Measurements from ENCODE around the gene TOGARAM1.

Gene TOGARAM1

DNA sequence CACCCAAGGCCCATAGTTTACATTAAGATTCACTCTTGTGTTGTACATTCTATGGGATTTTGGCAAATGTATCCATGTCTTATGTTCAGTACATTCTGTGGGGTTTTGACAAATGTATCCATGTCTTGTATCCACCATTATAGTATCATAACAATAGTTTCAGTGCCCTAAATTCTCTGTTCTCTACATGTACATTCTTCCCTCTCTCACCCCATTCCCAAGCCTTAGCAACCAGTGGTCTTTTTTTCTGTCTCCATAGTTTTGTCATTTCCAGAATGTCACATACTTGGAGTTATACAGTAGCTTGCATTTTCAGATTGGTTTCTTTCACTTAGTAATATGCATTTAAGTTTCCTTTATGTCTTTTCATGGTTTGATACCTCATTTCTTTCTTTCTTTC, 6.7 kb downstream of the TOGARAM1 start:
- DNase-seq (ENCODE audit: low spot score): no peak
- in situ Hi-C loops (cut with MboI; ENCODE audit: low sequenced_read_pairs, unreplicated experiment): no loop called here
- TF ChIP-seq CTCF (IDR thresholded peaks at IDR 0.05; ENCODE audit: borderline replicate concordance, control extremely low read depth, extremely low read depth, insufficient read depth, missing control alignments): no peak

GRCh38 chr14:44970907-44971306, 8.9 kb downstream of the TOGARAM1 start:
- no peak for DNase-seq (ENCODE audit: low spot score)
- no peak for TF ChIP-seq CTCF (IDR thresholded peaks at IDR 0.05; ENCODE audit: borderline replicate concordance, control extremely low read depth, extremely low read depth, insufficient read depth, missing control alignments)
- in situ Hi-C loops (cut with MboI; ENCODE audit: low sequenced_read_pairs, unreplicated experiment): no loop called here

DNA sequence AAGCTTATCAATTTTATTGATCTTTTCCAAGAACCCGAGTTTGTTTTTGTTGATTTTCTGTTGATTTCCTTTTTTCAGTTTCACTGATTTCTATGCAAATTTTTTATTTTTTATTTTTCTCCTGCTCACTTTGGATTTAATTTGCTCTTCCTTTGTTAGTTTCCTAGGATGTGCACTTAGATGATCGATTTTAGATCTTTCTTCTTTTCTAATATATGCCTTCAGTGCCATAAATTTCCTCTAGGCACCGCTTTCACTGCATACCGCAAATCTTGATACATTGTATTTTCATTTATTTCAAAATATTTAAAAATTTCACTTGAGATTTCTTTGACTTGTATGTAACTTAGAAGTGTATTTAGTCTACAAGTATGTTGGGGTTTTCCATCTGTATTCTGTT, 9.5 kb downstream of the TOGARAM1 start:
- DNase-seq (ENCODE audit: low spot score): no peak
- in situ Hi-C loops (cut with MboI; ENCODE audit: low sequenced_read_pairs, unreplicated experiment): no loop called here
- no peak for TF ChIP-seq CTCF (IDR thresholded peaks at IDR 0.05; ENCODE audit: borderline replicate concordance, control extremely low read depth, extremely low read depth, insufficient read depth, missing control alignments)

DNA sequence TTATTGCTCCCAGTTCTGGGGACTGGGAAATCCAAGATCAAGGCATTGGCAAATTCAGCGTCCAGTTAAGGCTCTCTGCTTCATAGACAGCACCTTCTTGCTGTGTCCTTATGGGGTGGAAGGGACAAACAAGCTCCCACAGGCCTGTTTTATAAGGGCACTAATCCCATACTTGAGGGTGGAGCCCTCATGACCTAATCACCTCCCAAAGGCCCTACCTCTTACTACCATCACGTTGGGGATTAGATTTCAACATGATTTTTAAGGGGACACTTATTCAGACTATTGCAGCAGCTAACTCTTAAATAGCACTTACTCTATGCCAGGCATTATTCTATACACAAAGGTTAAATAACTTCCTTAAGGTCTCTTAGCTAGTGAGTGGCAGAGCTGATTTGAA, 17.3 kb downstream of the TOGARAM1 start:
- no peak for DNase-seq (ENCODE audit: low spot score)
- no peak for TF ChIP-seq CTCF (IDR thresholded peaks at IDR 0.05; ENCODE audit: borderline replicate concordance, control extremely low read depth, extremely low read depth, insufficient read depth, missing control alignments)
- in situ Hi-C loops (cut with MboI; ENCODE audit: low sequenced_read_pairs, unreplicated experiment): no loop called here

- no peak for DNase-seq (ENCODE audit: low spot score)
- no peak for TF ChIP-seq CTCF (IDR thresholded peaks at IDR 0.05; ENCODE audit: borderline replicate concordance, control extremely low read depth, extremely low read depth, insufficient read depth, missing control alignments)
- in situ Hi-C loops (cut with MboI; ENCODE audit: low sequenced_read_pairs, unreplicated experiment): no loop called here
Measured at GRCh38 chr14:44979740-44980356, 17.9 kb downstream of the TOGARAM1 start.

- no peak for DNase-seq (ENCODE audit: low spot score)
- TF ChIP-seq CTCF (IDR thresholded peaks at IDR 0.05; ENCODE audit: borderline replicate concordance, control extremely low read depth, extremely low read depth, insufficient read depth, missing control alignments): no peak
- in situ Hi-C loops (cut with MboI; ENCODE audit: low sequenced_read_pairs, unreplicated experiment): no loop called here
Measured at GRCh38 chr14:44981198-44981597, 19.2 kb downstream of the TOGARAM1 start.

Measured in GM13976 (cell line).